H1 (cell line): ENCODE results near the gene STIMATE. TPM values are rescaled to one million over a fixed set of nuclear protein-coding genes. Genes with fewer than 3 reads are reported as not detected.

Source experiments
- CTCF ChIA-PET: fragments of 300-600 bp; sonication (Branson Sonifier 250); formaldehyde crosslinking; loops from one replicate; lab custom pipeline; 2021; ENCODE audit not compliant: partially characterized antibody; lab: Charles Lee
- POLR2A ChIA-PET: fragments of 300-600 bp; sonication (Branson Sonifier 250); formaldehyde crosslinking; loops from one replicate; lab custom pipeline; 2021; ENCODE audit warnings: inconsistent platforms; ENCODE audit not compliant: partially characterized antibody; lab: Charles Lee
- DNase-seq, 2 experiments: peaks; one replicate each; pipeline versions ENCODE4 v3.0.0 to v3.0.0-alpha.2; 2010 to 2022; ENCODE audit warnings: low spot score in 2 of 2, low read depth in 1 of 2, mixed read lengths in 1 of 2
- FAIRE-seq: peaks from 2 replicates; lab custom pipeline; 2011; peaks lifted over from hg19 to GRCh38; lab: Jason Lieb, UNC
- H2AFZ ChIP-seq: 2 replicates; pipeline ENCODE4 v1.8.1; 2012; ENCODE audit warnings: low read length, inconsistent platforms
- H2AK5ac ChIP-seq: 2 replicates; pipeline ENCODE4 v1.6.1; 2013; ENCODE audit warnings: low read depth, low read length
- H2BK120ac ChIP-seq: replicated peaks from 2 replicates; pipeline ENCODE3; 2013; ENCODE audit warnings: low read depth, low read length, inconsistent platforms
- H2BK12ac ChIP-seq: 2 replicates; pipeline ENCODE4 v1.6.1; 2013; ENCODE audit warnings: low read depth, low read length
- H2BK15ac ChIP-seq: 2 replicates; pipeline ENCODE4 v1.6.1; 2013; ENCODE audit warnings: low read length
- H2BK20ac ChIP-seq: 2 replicates; pipeline ENCODE4 v1.6.1; 2013; ENCODE audit warnings: low read length
- H2BK5ac ChIP-seq: 2 replicates; pipeline ENCODE4 v1.6.1; 2013; ENCODE audit warnings: low read depth, low read length
- H3K14ac ChIP-seq: 2 replicates; pipeline ENCODE4 v1.6.1; 2013; ENCODE audit warnings: inconsistent platforms; ENCODE audit not compliant: insufficient read length
- H3K18ac ChIP-seq: 2 replicates; pipeline ENCODE4 v1.6.1; 2013; ENCODE audit warnings: low read length; ENCODE audit errors: extremely low read depth
- H3K23ac ChIP-seq: 2 replicates; pipeline ENCODE4 v1.6.1; 2013; ENCODE audit warnings: inconsistent platforms; ENCODE audit not compliant: insufficient read length
- H3K23me2 ChIP-seq: 2 replicates; pipeline ENCODE4 v1.6.1; 2013; ENCODE audit warnings: low read depth, low read length
- H3K27ac ChIP-seq: 2 replicates; pipeline ENCODE4 v1.6.1; 2011; ENCODE audit warnings: low read depth, low read length, inconsistent platforms
- H3K27me3 ChIP-seq, 4 experiments: replicated peaks in 1 of 4; 1 replicate in 1 of 4; 2 replicates in 3 of 4; pipeline versions ENCODE4 v1.6.1 to v1.8.1; 2011 to 2013; ENCODE audit warnings: low read length in 3 of 4, mild to moderate bottlenecking in 3 of 4, inconsistent platforms in 2 of 4, mixed read lengths in 2 of 4, moderate library complexity in 1 of 4; ENCODE audit not compliant: control insufficient read depth in 3 of 4, insufficient read depth in 3 of 4; ENCODE audit errors: extremely low read depth in 1 of 4
- H3K36me3 ChIP-seq, 4 experiments: 2 replicates each; pipeline versions ENCODE4 v1.6.1 to v1.8.1; 2011 to 2013; ENCODE audit warnings: mild to moderate bottlenecking in 4 of 4, low read length in 3 of 4, moderate library complexity in 2 of 4, control low read depth in 1 of 4, inconsistent platforms in 1 of 4; ENCODE audit not compliant: insufficient read depth in 4 of 4, control insufficient read depth in 2 of 4
- H3K4ac ChIP-seq: replicated peaks from 2 replicates; pipeline ENCODE3; 2013; ENCODE audit warnings: low read length, low read depth, mixed read lengths, inconsistent platforms; ENCODE audit not compliant: insufficient read length
- H3K4me1 ChIP-seq, 4 experiments: replicated peaks in 1 of 4; 1 replicate in 1 of 4; 2 replicates in 3 of 4; pipeline versions ENCODE4 v1.6.1 to v1.8.1; 2011 to 2013; ENCODE audit warnings: low read length in 3 of 4, inconsistent platforms in 2 of 4, mixed read lengths in 1 of 4; ENCODE audit not compliant: insufficient read depth in 4 of 4, control insufficient read depth in 3 of 4
- H3K4me2 ChIP-seq, 2 experiments: 2 replicates each; pipeline versions ENCODE4 v1.6.1 to v1.8.1; 2011 to 2013; ENCODE audit warnings: low read depth in 2 of 2, low read length in 2 of 2, control low read depth in 1 of 2, inconsistent platforms in 1 of 2, mild to moderate bottlenecking in 1 of 2; ENCODE audit not compliant: insufficient read depth in 1 of 2
- H3K4me3 ChIP-seq, 4 experiments: fragments of 200-600, 300-600 bp in 1 of 4; sonication (generic), shearing (Covaris generic), sonication (Bioruptor Twin) in 1 of 4; 2 replicates each; pipeline versions ENCODE4 v1.5.1 to v1.8.1; 2011 to 2016; ENCODE audit warnings: low read length in 4 of 4, low read depth in 3 of 4, control low read depth in 2 of 4, inconsistent platforms in 2 of 4, mild to moderate bottlenecking in 2 of 4, mixed read lengths in 1 of 4, moderate library complexity in 1 of 4; ENCODE audit not compliant: insufficient read depth in 2 of 4; ENCODE audit errors: extremely low read depth in 1 of 4
- H3K56ac ChIP-seq: replicated peaks from 2 replicates; pipeline ENCODE3; 2013; ENCODE audit warnings: low read depth, mild to moderate bottlenecking, mixed read lengths, low read length, inconsistent platforms; ENCODE audit not compliant: insufficient read length
- H3K79me1 ChIP-seq: 2 replicates; pipeline ENCODE4 v1.6.1; 2013; ENCODE audit warnings: low read depth, low read length, control low read depth
- H3K79me2 ChIP-seq, 2 experiments: 2 replicates each; pipeline versions ENCODE4 v1.6.1 to v1.8.1; 2012 to 2013; ENCODE audit warnings: low read length in 2 of 2, mild to moderate bottlenecking in 2 of 2, inconsistent platforms in 1 of 2; ENCODE audit not compliant: insufficient read depth in 2 of 2, control insufficient read depth in 1 of 2
- H3K9ac ChIP-seq, 4 experiments: replicated peaks in 1 of 4; 1 replicate in 1 of 4; 2 replicates in 3 of 4; pipeline versions ENCODE4 v1.6.1 to v1.8.1; 2011 to 2013; ENCODE audit warnings: low read depth in 3 of 4, low read length in 3 of 4, control low read depth in 2 of 4, mild to moderate bottlenecking in 2 of 4, moderate library complexity in 2 of 4, inconsistent platforms in 1 of 4; ENCODE audit errors: extremely low read depth in 1 of 4
- H3K9me3 ChIP-seq, 2 experiments: 2 replicates each; pipeline versions ENCODE4 v1.6.1 to v1.8.1; 2012 to 2013; ENCODE audit warnings: mild to moderate bottlenecking in 2 of 2, moderate library complexity in 2 of 2, control low read depth in 1 of 2, inconsistent platforms in 1 of 2, low read depth in 1 of 2, low read length in 1 of 2, mixed read lengths in 1 of 2; ENCODE audit not compliant: insufficient read depth in 2 of 2
- H4K20me1 ChIP-seq, 2 experiments: replicated peaks in 1 of 2; 2 replicates each; pipeline versions ENCODE3 to v1.8.1; 2011 to 2013; ENCODE audit warnings: inconsistent platforms in 2 of 2, low read length in 2 of 2, mild to moderate bottlenecking in 1 of 2; ENCODE audit not compliant: insufficient read depth in 2 of 2, control insufficient read depth in 1 of 2
- H4K5ac ChIP-seq: 2 replicates; pipeline ENCODE4 v1.6.1; 2013; ENCODE audit warnings: low read length, low read depth, mixed read lengths, inconsistent platforms; ENCODE audit not compliant: insufficient read length
- H4K8ac ChIP-seq: 2 replicates; pipeline ENCODE4 v1.8.0; 2013; ENCODE audit warnings: mild to moderate bottlenecking, moderate library complexity, low read length, inconsistent platforms; ENCODE audit not compliant: insufficient read depth; ENCODE audit errors: extremely low read depth
- H4K91ac ChIP-seq: replicated peaks from 2 replicates; pipeline ENCODE3; 2013; ENCODE audit warnings: low read length, mixed read lengths, inconsistent platforms; ENCODE audit not compliant: insufficient read length
- BACH1 ChIP-seq: IDR thresholded peaks from 2 replicates; pipeline ENCODE4 v1.6.1; 2012; ENCODE audit warnings: low read length, improper control_type of control experiment
- SUZ12 ChIP-seq: fragments of 200-600 bp; sonication (generic); IDR thresholded peaks from 2 replicates; pipeline ENCODE4 v1.6.1; 2012; ENCODE audit warnings: mild to moderate bottlenecking, inconsistent platforms, low read length, moderate library complexity, mixed read lengths
- WGBS, 2 experiments: shearing (Covaris generic) in 1 of 2; methylation state at CpG; one replicate each; pipeline versions ENCODE4 v1.1.6 to v1.1.7; 2013 to 2015; ENCODE audit warnings: low lambda C conversion rate in 2 of 2, mixed read lengths in 2 of 2, inconsistent platforms in 1 of 2, low coverage in 1 of 2, missing lambda C conversion rate in 1 of 2; ENCODE audit not compliant: insufficient replicate concordance in 2 of 2, insufficient coverage in 1 of 2, insufficient read length in 1 of 2; ENCODE audit errors: extremely low coverage in 1 of 2, missing lambda C conversion rate in 1 of 2; 5-methylcytosine and 5-hydroxymethylcytosine counted together
- polyA plus RNA-seq, 7 experiments: library from polyadenylated mRNA; depleted of rRNA in 3 of 7; stranded (reverse) in 5 of 7; unstranded in 2 of 7; fragments of >200 nt in 5 of 7; fragments of 200-250 nt in 2 of 7; gene quantifications; 1 replicate in 5 of 7; 2 replicates in 1 of 7; 4 replicates in 1 of 7; pipeline versions ENCODE4 v1.2.1 to v1.2.3, GENCODE V29; 2011 to 2013; ENCODE audit warnings: missing spikeins in 2 of 7, mixed read lengths in 2 of 7
- total RNA-seq: library from RNA; stranded (reverse); fragmentation: NEBNext Ultra II Directional; extraction: Animal tissue kit (Norgen Biotek cat#: 25700); gene quantifications from 2 replicates; pipeline ENCODE4 v1.2.1, GENCODE V29; 2021

STIMATE gene
- total and polyA plus RNA-seq, 2 of the 8 experiments (the other 6 are each of a cell fraction or from before 2014, with no cell fraction given): 17.5 to 22.1 TPM

- Histone ChIP-seq H3K4ac (no peak overlapping the region), H3K9ac (no peak overlapping the region), H4K20me1 (peaks cover 0 to 10% of the 10 kb centered on the region in 2 experiments), H2BK12ac (no peak overlapping the region), H3K27me3 (no peaks in the 10 kb centered on the region), H3K4me3 (no peak overlapping the region), H3K9me3 (no peaks in the 10 kb centered on the region), H3K18ac (no peak overlapping the region), H3K23ac (no peak overlapping the region), H3K56ac (no peak overlapping the region), H2BK5ac (no peak overlapping the region), H2BK20ac (no peak overlapping the region), H2BK15ac (no peak overlapping the region), H3K14ac (no peak overlapping the region), H2AK5ac (no peak overlapping the region), H3K27ac (no peak overlapping the region), H2AFZ (no peak overlapping the region), H4K8ac (no peak overlapping the region), H3K79me2 (peaks cover 0 to 12% of the 10 kb centered on the region in 2 experiments; a peak in 2 of 4 replicates), H3K79me1 (peaks cover 5% of the 10 kb centered on the region), H3K23me2 (no peaks in the 10 kb centered on the region; the same call in 1 of the 2 replicates), H4K91ac (no peak overlapping the region), H2BK120ac (no peak overlapping the region), H4K5ac (no peak overlapping the region), H3K36me3 (no peaks in the 10 kb centered on the region), H3K4me2 (no peak overlapping the region), H3K4me1 (peaks cover 0 to 9% (median 3%) of the 10 kb centered on the region in 4 experiments; a peak in 5 of 7 replicates)
- FAIRE-seq (no peak), DNase-seq (no peak)
- ChIA-PET CTCF (interaction anchor here (0.5 to 1.2 kb wide), 5 partner anchors 9 to 327 kb away, joined by 3 to 4 read pairs (median 3); no protein-coding TSS in a partner anchor), POLR2A (no interaction called here)
- WGBS, 2 experiments: 86% methylated on average over 8 of the region's 8 CpGs; no CpG with 5 or more reads in 1 of the 2 experiments
- TF ChIP-seq SUZ12 (no peak), BACH1 (peak; percentile 65; the same call in 1 of the 2 replicates)
These were observed 23.8 kb downstream of the STIMATE start for GRCh38 chr3:52873433-52874159.
